Natural killer cell treated with Interleukin-12 subunit alpha and Interleukin-12 subunit beta and Interleukin-15 and Interleukin-18, amount 100 ng/mL, for 72 hours (primary cell): ENCODE data around the gene ABCB11. TPM values are rescaled to one million over a fixed set of nuclear protein-coding genes. Genes with fewer than 3 reads are reported as not detected.

Source experiments
- ATAC-seq, 2 donors: fragments of 150-1000 bp; cut with Tn5 transposase in 1 of 2; sonication (Bioruptor Pico), chemical (Tn5 transposase) in 1 of 2; 2 replicates each; pipeline ENCODE4 v1.10.0; 2021
- DNase-seq: peaks from one replicate; pipeline ENCODE4 v3.0.0; 2022; ENCODE audit warnings: low spot score
- H3K27ac Mint-ChIP-seq, 2 donors: 1 replicate in 1 of 2; 2 replicates in 1 of 2; pipeline ENCODE4 v1.8.0; 2022; ENCODE audit warnings: mixed read lengths in 2 of 2, mild to moderate bottlenecking in 1 of 2, moderate library complexity in 1 of 2
- H3K27me3 Mint-ChIP-seq, 2 donors: 1 replicate in 1 of 2; 2 replicates in 1 of 2; pipeline ENCODE4 v1.8.0; 2022; ENCODE audit warnings: mixed read lengths in 2 of 2
- H3K36me3 Mint-ChIP-seq: one replicate; pipeline ENCODE4 v1.8.0; 2022; ENCODE audit warnings: mixed read lengths
- H3K4me1 Mint-ChIP-seq, 2 donors: 1 replicate in 1 of 2; 2 replicates in 1 of 2; pipeline ENCODE4 v1.8.0; 2022; ENCODE audit warnings: low read depth in 2 of 2, mixed read lengths in 2 of 2, mild to moderate bottlenecking in 1 of 2
- H3K4me3 Mint-ChIP-seq: one replicate; pipeline ENCODE4 v1.8.0; 2022; ENCODE audit warnings: mixed read lengths
- H3K9me3 Mint-ChIP-seq: 2 replicates; pipeline ENCODE4 v1.8.0; 2022; ENCODE audit warnings: mixed read lengths
- total RNA-seq, 2 donors: library from RNA; stranded (reverse); gene quantifications; one replicate each; pipeline ENCODE4 v1.2.3, GENCODE V29; 2022

Gene ABCB11
- under 1 TPM in 1 of 2 donors, not detected in 1; 0.06 TPM for total RNA-seq

GRCh38 chr2:169031202-169031601 is at the start of gene ABCB11:
Gene ABCB11 (minus strand): TSS chr2:169031324. CDS start chr2:169018125, 13,199 bp downstream.
- no peak within 1 kb of the TSS for H3K27ac Mint-ChIP-seq
- peaks cover 0 to 2% of the 10 kb centered on the region in 2 donors for H3K27me3 Mint-ChIP-seq
- DNase-seq (no peak), ATAC-seq (no peak)
- H3K4me1 Mint-ChIP-seq: peaks cover 10 to 11% of the 10 kb centered on the region in 2 donors
- H3K4me3 Mint-ChIP-seq: no peak within 1 kb of the TSS
- peaks cover 4% of the 10 kb centered on the region for H3K9me3 Mint-ChIP-seq
- no peaks in the 10 kb centered on the region for H3K36me3 Mint-ChIP-seq

GRCh38 chr2:169080250-169081069 is 49.3 kb upstream of the ABCB11 start:
- DNase-seq: no peak
- Mint-ChIP-seq H3K4me1 (no peaks in the 10 kb centered on the region), H3K36me3 (no peaks in the 10 kb centered on the region), H3K27ac (no peak overlapping the region), H3K4me3 (no peak overlapping the region), H3K27me3 (no peaks in the 10 kb centered on the region), H3K9me3 (no peaks in the 10 kb centered on the region)
- peak in 1 of 2 donors; percentile 61 for ATAC-seq

GRCh38 chr2:169077674-169078240 is 46.6 kb upstream of the ABCB11 start:
- DNase-seq: no peak
- no peaks in the 10 kb centered on the region for H3K27me3 Mint-ChIP-seq
- peaks cover 6 to 7% of the 10 kb centered on the region in 2 donors for H3K4me1 Mint-ChIP-seq
- no peak overlapping the region for H3K4me3 Mint-ChIP-seq
- no peaks in the 10 kb centered on the region for H3K36me3 Mint-ChIP-seq
- H3K27ac Mint-ChIP-seq: no peak overlapping the region
- H3K9me3 Mint-ChIP-seq: no peaks in the 10 kb centered on the region
- ATAC-seq: no peak

- peaks cover 12 to 21% of the 10 kb centered on the region in 2 donors for H3K4me1 Mint-ChIP-seq
- peak overlapping the region in 1 of 2 donors; percentile 10 for H3K27ac Mint-ChIP-seq
- H3K4me3 Mint-ChIP-seq: no peak overlapping the region
- no peaks in the 10 kb centered on the region for H3K9me3 Mint-ChIP-seq
- H3K27me3 Mint-ChIP-seq: no peaks in the 10 kb centered on the region
- ATAC-seq (peak in 1 of 2 donors; percentile 65), DNase-seq (no peak)
- H3K36me3 Mint-ChIP-seq: no peaks in the 10 kb centered on the region
Measured at GRCh38 chr2:169073963-169074751, 43.0 kb upstream of the ABCB11 start.

- ATAC-seq (no peak), DNase-seq (no peak)
- no peaks in the 10 kb centered on the region for H3K36me3 Mint-ChIP-seq
- no peaks in the 10 kb centered on the region for H3K9me3 Mint-ChIP-seq
- no peaks in the 10 kb centered on the region for H3K27me3 Mint-ChIP-seq
- peak overlapping the region in 1 of 2 donors; percentile 47 for H3K27ac Mint-ChIP-seq
- H3K4me1 Mint-ChIP-seq: peaks cover 15 to 21% of the 10 kb centered on the region in 2 donors
- no peak overlapping the region for H3K4me3 Mint-ChIP-seq
Measured at GRCh38 chr2:169073211-169073962, 42.3 kb upstream of the ABCB11 start.

GRCh38 chr2:169072163-169072925 is 41.2 kb upstream of the ABCB11 start:
- Mint-ChIP-seq H3K27ac (peak overlapping the region; percentile 47 to 51), H3K4me3 (no peak overlapping the region), H3K36me3 (no peaks in the 10 kb centered on the region), H3K27me3 (no peaks in the 10 kb centered on the region), H3K4me1 (peaks cover 15 to 21% of the 10 kb centered on the region in 2 donors), H3K9me3 (no peaks in the 10 kb centered on the region)
- DNase-seq (no peak), ATAC-seq (peak in 1 of 2 donors; percentile 50)

GRCh38 chr2:169071455-169071854 is 40.3 kb upstream of the ABCB11 start:
- ATAC-seq: no peak
- Mint-ChIP-seq H3K4me3 (no peak overlapping the region), H3K27me3 (no peaks in the 10 kb centered on the region), H3K4me1 (peaks cover 15 to 21% of the 10 kb centered on the region in 2 donors), H3K9me3 (no peaks in the 10 kb centered on the region), H3K27ac (peak overlapping the region in 1 of 2 donors; percentile 57), H3K36me3 (no peaks in the 10 kb centered on the region)
- no peak for DNase-seq

- DNase-seq (no peak), ATAC-seq (no peak)
- Mint-ChIP-seq H3K4me3 (peak overlapping the region; percentile 19), H3K36me3 (no peaks in the 10 kb centered on the region), H3K27ac (no peak overlapping the region), H3K9me3 (no peaks in the 10 kb centered on the region), H3K27me3 (peaks cover 0 to 2% of the 10 kb centered on the region in 2 donors), H3K4me1 (peaks cover 15 to 21% of the 10 kb centered on the region in 2 donors)
Measured at GRCh38 chr2:169069833-169070232, 38.7 kb upstream of the ABCB11 start.

- H3K36me3 Mint-ChIP-seq: no peaks in the 10 kb centered on the region
- DNase-seq: no peak
- H3K9me3 Mint-ChIP-seq: no peaks in the 10 kb centered on the region
- H3K4me3 Mint-ChIP-seq: peak within 1 kb of the TSS; percentile 19
- H3K4me1 Mint-ChIP-seq: peaks cover 15 to 21% of the 10 kb centered on the region in 2 donors
- no peak within 1 kb of the TSS for H3K27ac Mint-ChIP-seq
- H3K27me3 Mint-ChIP-seq: peaks cover 0 to 2% of the 10 kb centered on the region in 2 donors
- ATAC-seq: peak; percentile 68 to 81
Measured at GRCh38 chr2:169069341-169069740, 38.2 kb upstream of the ABCB11 start, which contains the start of gene DHRS9. Gene DHRS9 (plus strand): TSS chr2:169069563. CDS start chr2:169081582, 12,019 bp downstream.

GRCh38 chr2:169066897-169067296 is 35.8 kb upstream of the ABCB11 start:
- no peak for DNase-seq
- Mint-ChIP-seq H3K27ac (no peak overlapping the region), H3K9me3 (no peaks in the 10 kb centered on the region), H3K36me3 (no peaks in the 10 kb centered on the region), H3K4me1 (peaks cover 3 to 10% of the 10 kb centered on the region in 2 donors), H3K4me3 (no peak overlapping the region), H3K27me3 (peaks cover 0 to 2% of the 10 kb centered on the region in 2 donors)
- no peak for ATAC-seq

- H3K9me3 Mint-ChIP-seq: no peaks in the 10 kb centered on the region
- no peak overlapping the region for H3K4me3 Mint-ChIP-seq
- ATAC-seq (no peak), DNase-seq (no peak)
- no peak overlapping the region for H3K27ac Mint-ChIP-seq
- no peaks in the 10 kb centered on the region for H3K36me3 Mint-ChIP-seq
- peaks cover 3 to 10% of the 10 kb centered on the region in 2 donors for H3K4me1 Mint-ChIP-seq
- H3K27me3 Mint-ChIP-seq: peaks cover 0 to 2% of the 10 kb centered on the region in 2 donors
Measured at GRCh38 chr2:169065864-169066517, 34.9 kb upstream of the ABCB11 start.

- peaks cover 3 to 10% of the 10 kb centered on the region in 2 donors for H3K4me1 Mint-ChIP-seq
- H3K36me3 Mint-ChIP-seq: no peaks in the 10 kb centered on the region
- H3K4me3 Mint-ChIP-seq: no peak overlapping the region
- H3K9me3 Mint-ChIP-seq: no peaks in the 10 kb centered on the region
- DNase-seq (no peak), ATAC-seq (no peak)
- H3K27me3 Mint-ChIP-seq: peaks cover 0 to 2% of the 10 kb centered on the region in 2 donors
- no peak overlapping the region for H3K27ac Mint-ChIP-seq
Measured at GRCh38 chr2:169065422-169065821, 34.3 kb upstream of the ABCB11 start.
